ENCODE data around the gene RNPEP.
"Not testable (repeated sequence)": the region's sequence is repeated elsewhere in the genome, so short reads cannot be mapped to it uniquely, and the experiment has no call there.

The RNPEP gene

GRCh38 chr1:201982623-201983379 is at the start of gene RNPEP:
TSS of gene RNPEP (plus strand) at chr1:201982648. CDS start at chr1:201982667, 19 bp downstream.
- Histone ChIP-seq H3K4me3 (ENCODE audit: low read depth, low read length) (peak within 1 kb of the TSS; percentile 97), H3K9me3 (ENCODE audit: control insufficient read depth, insufficient read depth, low read length) (no peaks in the 10 kb centered on the region), H3K4me1 (ENCODE audit: control insufficient read depth, insufficient read depth, low read length) (peaks cover 8% of the 10 kb centered on the region), H3K9ac (ENCODE audit: low read depth, low read length) (peak within 1 kb of the TSS; percentile 76), H3K27me3 (ENCODE audit: control insufficient read depth, insufficient read depth, low read length) (peaks cover 12% of the 10 kb centered on the region), H3K36me3 (ENCODE audit: control insufficient read depth, insufficient read depth, low read length) (no peaks in the 10 kb centered on the region)

- no peak overlapping the region for H3K4me3 ChIP-seq (ENCODE audit: low read depth, low read length)
- no peaks in the 10 kb centered on the region for H3K27me3 ChIP-seq (ENCODE audit: control insufficient read depth, insufficient read depth, low read length)
- H3K36me3 ChIP-seq (ENCODE audit: control insufficient read depth, insufficient read depth, low read length), result no peaks in the 10 kb centered on the region
- H3K9me3 ChIP-seq (ENCODE audit: control insufficient read depth, insufficient read depth, low read length), result no peaks in the 10 kb centered on the region
- H3K9ac ChIP-seq (ENCODE audit: low read depth, low read length), result no peak overlapping the region
- H3K4me1 ChIP-seq (ENCODE audit: control insufficient read depth, insufficient read depth, low read length), result no peaks in the 10 kb centered on the region
Measured at GRCh38 chr1:201933840-201934430, 48.5 kb upstream of the RNPEP start.

DNA sequence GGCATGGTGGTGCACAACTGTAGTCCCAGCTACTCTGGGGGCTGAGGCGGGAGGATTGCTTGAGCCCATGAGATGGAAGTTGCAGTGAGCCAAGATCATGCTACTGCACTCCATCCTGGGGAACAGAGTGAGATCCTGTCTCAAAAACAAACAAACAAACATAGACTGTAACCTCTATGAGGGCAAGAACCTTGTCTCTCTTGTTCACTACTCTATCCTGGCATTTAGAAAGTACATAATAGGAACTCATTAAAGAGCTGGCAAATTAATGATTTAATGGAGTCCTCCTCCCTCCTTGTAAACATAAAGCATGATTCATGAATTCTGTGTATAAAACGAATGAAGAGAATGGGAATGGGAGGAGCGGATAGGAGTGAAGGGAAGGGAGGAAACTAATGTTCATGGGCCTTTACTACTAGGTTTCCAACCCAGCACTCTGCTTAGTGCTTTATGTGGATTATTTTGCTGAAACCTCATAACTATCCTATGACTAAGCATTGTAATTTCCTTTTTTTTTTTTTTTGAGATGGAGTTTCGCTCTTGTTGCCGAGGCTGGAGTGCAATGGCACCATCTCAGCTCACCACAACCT is 44.7 kb upstream of the RNPEP start:
- no peak overlapping the region for H3K9ac ChIP-seq (ENCODE audit: low read depth, low read length)

DNA sequence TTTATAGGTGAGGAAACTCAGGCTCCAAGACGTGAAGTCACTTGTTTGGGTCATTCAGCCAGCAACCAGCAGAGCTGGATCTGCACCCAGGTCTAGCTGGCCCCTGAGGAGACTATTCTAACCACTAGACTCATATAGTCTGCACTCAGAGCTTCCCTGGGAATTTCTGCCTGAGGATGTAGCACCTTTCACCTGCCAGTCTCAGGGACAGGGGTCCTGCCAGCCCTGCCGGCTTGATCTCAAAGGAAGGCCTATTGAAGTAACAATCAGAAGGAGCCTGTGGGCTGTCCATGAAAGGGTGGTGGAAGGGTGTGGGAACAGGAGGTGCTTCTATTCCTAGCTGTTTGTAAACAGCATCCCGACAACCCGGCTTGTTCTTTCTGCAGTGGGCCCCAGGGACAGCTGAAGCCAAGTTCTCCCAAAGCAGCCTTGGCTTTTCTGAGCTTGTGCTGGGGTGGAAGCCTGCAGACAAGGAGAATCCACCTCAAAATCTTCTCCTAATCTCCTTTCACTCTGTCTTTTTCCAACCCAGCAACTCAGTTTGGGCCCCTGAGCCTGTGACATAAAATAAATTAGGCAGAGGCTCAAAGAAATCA is 43.9 kb upstream of the RNPEP start:
- Histone ChIP-seq H3K4me3 (ENCODE audit: low read depth, low read length) (no peak overlapping the region), H3K27me3 (ENCODE audit: control insufficient read depth, insufficient read depth, low read length) (no peaks in the 10 kb centered on the region), H3K9me3 (ENCODE audit: control insufficient read depth, insufficient read depth, low read length) (no peaks in the 10 kb centered on the region)

More for the DNA sequence above, 44.7 kb upstream of the RNPEP start:
- peaks cover 8% of the 10 kb centered on the region for H3K4me1 ChIP-seq (ENCODE audit: control insufficient read depth, insufficient read depth, low read length)
- no peaks in the 10 kb centered on the region for H3K27me3 ChIP-seq (ENCODE audit: control insufficient read depth, insufficient read depth, low read length)
- no peak overlapping the region for H3K4me3 ChIP-seq (ENCODE audit: low read depth, low read length)
- H3K9me3 ChIP-seq (ENCODE audit: control insufficient read depth, insufficient read depth, low read length), result no peaks in the 10 kb centered on the region
- no peaks in the 10 kb centered on the region for H3K36me3 ChIP-seq (ENCODE audit: control insufficient read depth, insufficient read depth, low read length)

GRCh38 chr1:201939148-201939547 is 43.3 kb upstream of the RNPEP start:
- Histone ChIP-seq H3K4me3 (ENCODE audit: low read depth, low read length) (no peak overlapping the region), H3K36me3 (ENCODE audit: control insufficient read depth, insufficient read depth, low read length) (no peaks in the 10 kb centered on the region), H3K9ac (ENCODE audit: low read depth, low read length) (no peak overlapping the region), H3K27me3 (ENCODE audit: control insufficient read depth, insufficient read depth, low read length) (no peaks in the 10 kb centered on the region), H3K4me1 (ENCODE audit: control insufficient read depth, insufficient read depth, low read length) (peaks cover 8% of the 10 kb centered on the region), H3K9me3 (ENCODE audit: control insufficient read depth, insufficient read depth, low read length) (no peaks in the 10 kb centered on the region)

More for the DNA sequence above, 43.9 kb upstream of the RNPEP start:
- Histone ChIP-seq H3K4me1 (ENCODE audit: control insufficient read depth, insufficient read depth, low read length) (peaks cover 8% of the 10 kb centered on the region), H3K9ac (ENCODE audit: low read depth, low read length) (no peak overlapping the region), H3K36me3 (ENCODE audit: control insufficient read depth, insufficient read depth, low read length) (no peaks in the 10 kb centered on the region)

DNA sequence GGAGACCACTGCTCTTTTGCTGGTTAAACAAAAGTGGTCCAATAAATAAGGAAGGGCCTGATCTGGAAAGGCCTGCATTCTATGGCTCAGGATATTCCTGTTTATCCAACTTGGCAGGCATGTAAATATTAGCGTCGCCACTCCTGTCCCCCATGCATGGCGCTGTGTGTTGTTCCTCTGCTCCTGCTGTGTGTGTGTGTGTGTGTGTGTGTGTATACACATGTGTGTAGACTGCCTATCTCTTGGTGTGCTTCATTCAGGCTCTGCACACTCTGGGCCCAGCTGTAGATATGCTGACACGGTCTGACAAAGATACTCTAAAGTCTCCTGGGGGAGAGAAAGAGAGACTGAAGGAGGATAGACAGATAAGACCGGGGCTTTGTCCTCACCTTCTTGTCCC is 42.9 kb upstream of the RNPEP start:
- H3K36me3 ChIP-seq (ENCODE audit: control insufficient read depth, insufficient read depth, low read length), result no peaks in the 10 kb centered on the region
- no peaks in the 10 kb centered on the region for H3K27me3 ChIP-seq (ENCODE audit: control insufficient read depth, insufficient read depth, low read length)
- H3K4me3 ChIP-seq (ENCODE audit: low read depth, low read length), result no peak overlapping the region
- H3K4me1 ChIP-seq (ENCODE audit: control insufficient read depth, insufficient read depth, low read length), result peaks cover 8% of the 10 kb centered on the region
- no peaks in the 10 kb centered on the region for H3K9me3 ChIP-seq (ENCODE audit: control insufficient read depth, insufficient read depth, low read length)
- H3K9ac ChIP-seq (ENCODE audit: low read depth, low read length), result no peak overlapping the region

DNA sequence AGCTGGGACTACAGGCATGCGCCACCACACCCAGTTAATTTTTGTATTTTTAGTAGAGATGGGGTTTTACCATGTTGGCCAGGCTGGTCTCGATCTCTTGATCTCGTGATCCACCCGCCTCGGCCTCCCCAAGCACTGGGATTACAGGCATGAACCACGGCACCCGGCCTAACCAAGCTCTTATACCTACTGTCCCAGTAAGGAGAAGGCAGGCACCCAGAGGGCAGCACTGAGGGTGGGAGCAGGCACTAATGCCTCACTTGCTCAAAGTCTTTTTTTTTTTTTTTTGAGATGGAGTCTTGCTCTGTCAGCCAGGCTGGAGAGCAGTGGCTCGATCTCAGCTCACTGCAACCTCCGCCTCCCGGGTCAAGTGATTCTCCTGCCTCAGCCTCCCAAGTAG is 42.1 kb upstream of the RNPEP start:
- H3K9ac ChIP-seq (ENCODE audit: low read depth, low read length); H3K36me3 ChIP-seq (ENCODE audit: control insufficient read depth, insufficient read depth, low read length); H3K27me3 ChIP-seq (ENCODE audit: control insufficient read depth, insufficient read depth, low read length); H3K9me3 ChIP-seq (ENCODE audit: control insufficient read depth, insufficient read depth, low read length); H3K4me3 ChIP-seq (ENCODE audit: low read depth, low read length); H3K4me1 ChIP-seq (ENCODE audit: control insufficient read depth, insufficient read depth, low read length): not testable (repeated sequence)

- peaks cover 7% of the 10 kb centered on the region for H3K27me3 ChIP-seq (ENCODE audit: control insufficient read depth, insufficient read depth, low read length)
- no peaks in the 10 kb centered on the region for H3K36me3 ChIP-seq (ENCODE audit: control insufficient read depth, insufficient read depth, low read length)
- H3K4me3 ChIP-seq (ENCODE audit: low read depth, low read length), result peak overlapping the region; percentile 52
- no peaks in the 10 kb centered on the region for H3K9me3 ChIP-seq (ENCODE audit: control insufficient read depth, insufficient read depth, low read length)
- H3K4me1 ChIP-seq (ENCODE audit: control insufficient read depth, insufficient read depth, low read length), result peaks cover 17% of the 10 kb centered on the region
- peak overlapping the region; percentile 71 for H3K9ac ChIP-seq (ENCODE audit: low read depth, low read length)
Measured at GRCh38 chr1:201941420-201942128, 40.9 kb upstream of the RNPEP start.

DNA sequence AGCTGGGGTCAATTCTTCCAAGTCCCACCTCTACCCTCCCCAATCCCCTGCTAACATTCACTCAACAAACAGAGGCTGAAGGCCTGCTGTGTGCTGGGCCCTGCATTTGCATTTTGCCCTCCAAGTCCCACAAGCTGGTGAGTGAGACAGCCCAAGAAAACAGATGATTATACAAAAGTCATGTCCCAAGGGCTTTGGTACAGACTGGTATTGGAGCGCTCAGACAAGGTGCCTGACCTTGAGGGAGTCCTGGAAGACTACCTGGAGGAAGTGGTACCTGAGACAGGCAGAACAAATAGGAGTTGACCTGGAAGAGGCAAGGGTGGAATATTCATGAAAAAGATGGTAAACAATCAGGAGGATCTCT is 40.3 kb upstream of the RNPEP start:
- H3K9me3 ChIP-seq (ENCODE audit: control insufficient read depth, insufficient read depth, low read length), result no peaks in the 10 kb centered on the region
- peaks cover 12% of the 10 kb centered on the region for H3K27me3 ChIP-seq (ENCODE audit: control insufficient read depth, insufficient read depth, low read length)
- H3K9ac ChIP-seq (ENCODE audit: low read depth, low read length), result peak overlapping the region; percentile 1
- H3K36me3 ChIP-seq (ENCODE audit: control insufficient read depth, insufficient read depth, low read length), result no peaks in the 10 kb centered on the region
- H3K4me1 ChIP-seq (ENCODE audit: control insufficient read depth, insufficient read depth, low read length), result peaks cover 17% of the 10 kb centered on the region
- peak overlapping the region; percentile 0 for H3K4me3 ChIP-seq (ENCODE audit: low read depth, low read length)

DNA sequence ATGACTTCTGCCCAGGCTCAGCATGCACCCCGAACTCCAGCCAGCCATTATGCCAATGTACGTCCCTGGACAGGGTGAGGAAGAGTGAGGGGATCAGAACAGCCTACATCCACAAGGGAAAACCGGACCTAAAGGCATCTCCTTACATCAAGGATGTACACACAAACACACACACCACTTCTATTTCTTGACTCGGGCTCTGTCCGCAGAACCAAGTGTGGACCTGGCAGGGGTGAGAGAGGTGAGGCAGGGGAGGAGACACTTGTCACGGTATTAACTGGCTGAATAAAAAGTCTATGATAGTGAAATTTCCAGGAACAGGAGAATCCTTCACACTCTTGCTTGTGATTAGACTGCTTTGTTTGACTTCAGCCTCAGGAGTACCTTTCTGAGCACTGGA is 38.4 kb upstream of the RNPEP start:
- Histone ChIP-seq H3K4me3 (ENCODE audit: low read depth, low read length) (no peak overlapping the region), H3K36me3 (ENCODE audit: control insufficient read depth, insufficient read depth, low read length) (no peaks in the 10 kb centered on the region), H3K27me3 (ENCODE audit: control insufficient read depth, insufficient read depth, low read length) (peaks cover 24% of the 10 kb centered on the region), H3K4me1 (ENCODE audit: control insufficient read depth, insufficient read depth, low read length) (peaks cover 17% of the 10 kb centered on the region), H3K9ac (ENCODE audit: low read depth, low read length) (no peak overlapping the region), H3K9me3 (ENCODE audit: control insufficient read depth, insufficient read depth, low read length) (no peaks in the 10 kb centered on the region)

GRCh38 chr1:201944639-201945038 is 37.8 kb upstream of the RNPEP start:
- H3K4me1 ChIP-seq (ENCODE audit: control insufficient read depth, insufficient read depth, low read length), result peaks cover 17% of the 10 kb centered on the region
- H3K4me3 ChIP-seq (ENCODE audit: low read depth, low read length), result no peak overlapping the region
- H3K9me3 ChIP-seq (ENCODE audit: control insufficient read depth, insufficient read depth, low read length), result no peaks in the 10 kb centered on the region
- H3K36me3 ChIP-seq (ENCODE audit: control insufficient read depth, insufficient read depth, low read length), result no peaks in the 10 kb centered on the region
- no peak overlapping the region for H3K9ac ChIP-seq (ENCODE audit: low read depth, low read length)
- H3K27me3 ChIP-seq (ENCODE audit: control insufficient read depth, insufficient read depth, low read length), result peaks cover 24% of the 10 kb centered on the region

Data from iPS-15b (cell line).